Activated CD8-positive, alpha-beta memory T cell treated with anti-CD3 and anti-CD28 coated beads for 36 hours (primary cell): Measurements from ENCODE around the gene TIAL1. TPM values are rescaled to one million over a fixed set of nuclear protein-coding genes. Genes with fewer than 3 reads are reported as not detected.

ENCODE experiments used
- CTCF ChIA-PET: fragments of 350-600 bp; sonication (Branson Sonifier 250); formaldehyde crosslinking; loops from one replicate; lab custom pipeline; 2021; ENCODE audit warnings: antibody characterized with exemption; lab: Charles Lee
- POLR2A ChIA-PET: fragments of 350-600 bp; sonication (Branson Sonifier 250); formaldehyde crosslinking; loops from one replicate; lab custom pipeline; 2021; ENCODE audit warnings: antibody characterized with exemption; lab: Charles Lee
- total RNA-seq, 2 experiments: library from RNA; stranded (reverse); gene quantifications; one replicate each; pipeline ENCODE4 v1.2.3, GENCODE V29; 2021

TIAL1 gene
- total RNA-seq, 2 experiments from 2014 or later, result 202 to 204 TPM

- ChIA-PET CTCF (interaction anchor here (0.5 to 1.3 kb wide), 3 partner anchors 13 to 43 kb away, joined by 3 to 4 read pairs (median 4); partner anchors contain the start of gene RGS10), POLR2A (no interaction called here)
Measured at GRCh38 chr10:119523895-119524719, 72.7 kb downstream of the TIAL1 start.

Other genes with a start within 250 kb of the TIAL1 start
- gene RGS10, start 54.2 kb downstream of the TIAL1 start, total RNA-seq, result 100 to 1,000 TPM; 150 to 152 TPM
- 10 to 100 TPM; 14.9 to 16.4 TPM for gene BAG3, start 54.4 kb upstream of the TIAL1 start, total RNA-seq
- gene INPP5F, start 129.1 kb upstream of the TIAL1 start, total RNA-seq, result 10 to 100 TPM; 22.7 to 23.1 TPM